Trophoblast cell (in vitro differentiated cells and primary cell): ENCODE measurements around the gene DUSP21.

ENCODE experiments used
- DNase-seq, 2 donors: peaks; one replicate each; pipeline ENCODE4 v3.0.0-alpha.2; 2016
- H2AFZ ChIP-seq: 2 replicates; pipeline ENCODE4 v1.6.1; 2013; ENCODE audit warnings: low read length, moderate library complexity, mild to moderate bottlenecking; ENCODE audit not compliant: insufficient read depth, poor library complexity
- H2AK5ac ChIP-seq: 2 replicates; pipeline ENCODE4 v1.6.1; 2013; ENCODE audit warnings: mild to moderate bottlenecking, low read length
- H2BK120ac ChIP-seq: 2 replicates; pipeline ENCODE4 v1.6.1; 2013; ENCODE audit warnings: low read length, mild to moderate bottlenecking, moderate library complexity; ENCODE audit not compliant: insufficient read depth, poor library complexity
- H2BK12ac ChIP-seq: 2 replicates; pipeline ENCODE4 v1.6.1; 2013; ENCODE audit warnings: mild to moderate bottlenecking, low read length, moderate library complexity
- H2BK5ac ChIP-seq: 2 replicates; pipeline ENCODE4 v1.6.1; 2013; ENCODE audit warnings: low read length, low read depth, moderate library complexity, mild to moderate bottlenecking; ENCODE audit not compliant: poor library complexity
- H3K14ac ChIP-seq: 2 replicates; pipeline ENCODE4 v1.6.1; 2013; ENCODE audit warnings: mild to moderate bottlenecking, low read length
- H3K18ac ChIP-seq: 2 replicates; pipeline ENCODE4 v1.6.1; 2013; ENCODE audit warnings: mild to moderate bottlenecking, low read length
- H3K23ac ChIP-seq: 2 replicates; pipeline ENCODE4 v1.6.1; 2013; ENCODE audit warnings: low read length
- H3K27ac ChIP-seq: 2 replicates; pipeline ENCODE4 v1.5.1; 2013; ENCODE audit warnings: low read depth, mild to moderate bottlenecking, inconsistent platforms, low read length, moderate library complexity
- H3K27me3 ChIP-seq: 2 replicates; pipeline ENCODE4 v1.6.1; 2013; ENCODE audit warnings: inconsistent platforms, mild to moderate bottlenecking, low read length, moderate library complexity; ENCODE audit not compliant: insufficient read depth
- H3K36me3 ChIP-seq, 2 experiments: 1 replicate in 1 of 2; 2 replicates in 1 of 2; pipeline ENCODE4 v1.6.1; 2013; ENCODE audit warnings: low read length in 2 of 2, mild to moderate bottlenecking in 2 of 2, moderate library complexity in 1 of 2; ENCODE audit not compliant: insufficient read depth in 2 of 2, control insufficient read depth in 1 of 2
- H3K4ac ChIP-seq: 2 replicates; pipeline ENCODE4 v1.6.1; 2013; ENCODE audit warnings: low read depth, mild to moderate bottlenecking, low read length, moderate library complexity
- H3K4me1 ChIP-seq, 2 experiments: 1 replicate in 1 of 2; 2 replicates in 1 of 2; pipeline ENCODE4 v1.6.1; 2013; ENCODE audit warnings: low read length in 2 of 2, mild to moderate bottlenecking in 2 of 2, moderate library complexity in 1 of 2; ENCODE audit not compliant: insufficient read depth in 2 of 2, control insufficient read depth in 1 of 2
- H3K4me2 ChIP-seq: 2 replicates; pipeline ENCODE4 v1.6.1; 2013; ENCODE audit warnings: inconsistent platforms, mild to moderate bottlenecking, low read length, moderate library complexity
- H3K4me3 ChIP-seq: 2 replicates; pipeline ENCODE4 v1.5.1; 2013; ENCODE audit warnings: mild to moderate bottlenecking, low read depth, low read length, inconsistent platforms
- H3K79me1 ChIP-seq: one replicate; pipeline ENCODE4 v1.6.1; 2013; ENCODE audit warnings: low read length
- H3K79me2 ChIP-seq: 2 replicates; pipeline ENCODE4 v1.6.1; 2013; ENCODE audit warnings: low read length, mild to moderate bottlenecking; ENCODE audit not compliant: control insufficient read depth, insufficient read depth, poor library complexity
- H3K9ac ChIP-seq: 2 replicates; pipeline ENCODE4 v1.6.1; 2013; ENCODE audit warnings: mild to moderate bottlenecking, low read length
- H3K9me3 ChIP-seq: 2 replicates; pipeline ENCODE4 v1.6.1; 2013; ENCODE audit warnings: low read depth, mild to moderate bottlenecking, control low read depth, inconsistent platforms, low read length; ENCODE audit not compliant: insufficient read depth
- H4K12ac ChIP-seq: 2 replicates; pipeline ENCODE4 v1.6.1; 2013; ENCODE audit warnings: low read depth, mild to moderate bottlenecking, low read length, moderate library complexity
- H4K8ac ChIP-seq: 2 replicates; pipeline ENCODE4 v1.6.1; 2013; ENCODE audit warnings: low read depth, mild to moderate bottlenecking, low read length, moderate library complexity
- H4K91ac ChIP-seq: one replicate; pipeline ENCODE4 v1.6.1; 2013; ENCODE audit warnings: low read depth, mild to moderate bottlenecking, low read length, moderate library complexity
- WGBS: extraction: QIAGEN DNeasy Blood & Tissue Kit; methylation state at CpG from one replicate; pipeline ENCODE4 v1.1.7; 2013; ENCODE audit warnings: missing lambda C conversion rate; ENCODE audit not compliant: insufficient read length, insufficient coverage; ENCODE audit errors: extremely low coverage; 5-methylcytosine and 5-hydroxymethylcytosine counted together

DUSP21 gene

DNA sequence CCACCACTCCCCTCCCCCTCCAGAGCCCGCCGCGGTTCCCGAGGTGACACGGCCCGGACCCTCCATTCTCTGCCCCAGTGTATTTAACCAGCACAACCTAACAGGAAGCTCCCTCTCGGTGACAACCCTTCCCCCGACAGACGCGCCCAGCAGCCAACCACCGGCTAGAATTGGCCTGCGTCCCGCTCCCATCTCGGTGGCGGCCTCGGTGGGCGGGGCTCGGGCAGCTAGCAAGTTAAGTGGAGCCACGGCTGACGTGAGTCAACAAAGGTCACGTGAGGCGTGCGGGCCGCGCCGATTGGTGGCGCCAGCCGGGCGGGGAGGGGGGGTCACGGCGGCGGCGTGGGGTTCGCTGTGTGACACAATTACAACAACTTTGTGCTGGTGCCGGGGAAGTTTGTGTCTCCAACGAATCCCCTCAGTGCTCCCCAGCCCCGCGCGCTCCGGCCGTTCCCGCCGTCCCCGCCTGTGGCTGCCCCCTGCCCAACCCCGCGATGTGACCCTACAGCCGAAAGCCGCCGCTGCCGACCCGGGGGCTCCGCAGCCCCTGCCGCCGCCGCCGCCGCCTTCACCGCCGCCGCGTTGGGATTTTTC lies 29.1 kb downstream of the DUSP21 start, which contains the start of gene KDM6A:
Gene KDM6A, plus strand, starts transcription at position 368 of the 594 bp plus-strand sequence. CDS start 364 bp downstream, outside the sequence.
- peak within 1 kb of the TSS; percentile 79 for H2AK5ac ChIP-seq
- peak within 1 kb of the TSS; percentile 97 for H4K91ac ChIP-seq
- peak within 1 kb of the TSS; percentile 90 for H4K12ac ChIP-seq
- no CpG with 5 or more reads among the region's 61 CpGs for WGBS
- peak within 1 kb of the TSS; percentile 86 for H4K8ac ChIP-seq
- peak within 1 kb of the TSS; percentile 96 for H3K27ac ChIP-seq
- peaks cover 10% of the 10 kb centered on the region for H3K79me2 ChIP-seq
- peak within 1 kb of the TSS; percentile 86 for H3K4me3 ChIP-seq
- peak within 1 kb of the TSS; percentile 68 for H2AFZ ChIP-seq
- no peaks in the 10 kb centered on the region for H3K36me3 ChIP-seq
- peak within 1 kb of the TSS; percentile 40 for H2BK12ac ChIP-seq
- peak within 1 kb of the TSS; percentile 74 for H2BK120ac ChIP-seq
- H3K4me2 ChIP-seq: peak within 1 kb of the TSS; percentile 75
- H3K18ac ChIP-seq: peak within 1 kb of the TSS; percentile 94
- peak within 1 kb of the TSS; percentile 91 for H2BK5ac ChIP-seq
- H3K9ac ChIP-seq: peak within 1 kb of the TSS; percentile 91
- H3K27me3 ChIP-seq: no peaks in the 10 kb centered on the region
- peaks cover 17% of the 10 kb centered on the region for H3K79me1 ChIP-seq
- peak; percentile 93 to 99 for DNase-seq
- H3K4ac ChIP-seq: peak within 1 kb of the TSS; percentile 94
- peaks cover 2% of the 10 kb centered on the region in 2 experiments for H3K4me1 ChIP-seq
- H3K9me3 ChIP-seq: no peaks in the 10 kb centered on the region
- peak within 1 kb of the TSS; percentile 96 for H3K14ac ChIP-seq
- H3K23ac ChIP-seq: no peak within 1 kb of the TSS

DNA sequence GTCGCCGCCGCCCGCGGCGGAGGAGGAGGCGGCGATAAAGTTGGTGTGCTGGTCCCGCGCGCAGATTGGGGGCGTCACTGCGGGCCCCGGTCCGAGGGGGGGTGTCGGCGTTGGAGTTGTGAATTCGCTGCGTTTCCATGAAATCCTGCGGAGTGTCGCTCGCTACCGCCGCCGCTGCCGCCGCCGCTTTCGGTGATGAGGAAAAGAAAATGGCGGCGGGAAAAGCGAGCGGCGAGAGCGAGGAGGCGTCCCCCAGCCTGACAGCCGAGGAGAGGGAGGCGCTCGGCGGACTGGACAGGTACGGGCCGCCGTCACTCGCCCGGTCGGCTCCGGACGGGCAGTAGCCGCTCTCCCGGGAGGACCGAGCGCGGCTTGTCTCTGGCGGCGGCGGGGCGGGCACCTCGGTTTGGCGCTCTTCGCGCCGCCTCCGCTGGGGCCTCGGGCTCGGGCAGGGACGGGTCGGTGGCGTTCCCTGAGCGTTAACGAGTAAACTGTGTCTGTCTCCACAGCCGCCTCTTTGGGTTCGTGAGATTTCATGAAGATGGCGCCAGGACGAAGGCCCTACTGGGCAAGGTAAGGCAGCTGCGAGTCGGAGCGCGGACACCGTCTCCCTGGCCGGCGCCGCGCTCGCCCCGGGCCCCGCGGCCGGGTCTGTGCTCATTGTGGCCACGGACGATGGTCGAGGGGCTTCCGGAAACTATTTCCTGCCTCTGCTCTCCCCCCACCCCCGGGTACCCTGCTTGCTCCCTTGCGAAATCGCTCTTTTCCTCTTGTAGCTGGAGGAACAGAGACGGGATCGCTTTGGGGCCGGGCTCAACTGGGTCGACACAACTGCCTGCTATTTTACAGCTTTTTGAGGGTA lies 29.8 kb downstream of the DUSP21 start:
- H3K4me2 ChIP-seq: peak overlapping the region; percentile 75
- peaks cover 10% of the 10 kb centered on the region for H3K79me2 ChIP-seq
- peak overlapping the region; percentile 90 for H4K12ac ChIP-seq
- H3K14ac ChIP-seq: peak overlapping the region; percentile 59
- DNase-seq: peak in 1 of 2 donors; percentile 72
- peak overlapping the region; percentile 91 for H2BK5ac ChIP-seq
- H2AK5ac ChIP-seq: peak overlapping the region; percentile 32
- peak overlapping the region; percentile 34 for H3K4ac ChIP-seq
- no peak overlapping the region for H3K23ac ChIP-seq
- no peaks in the 10 kb centered on the region for H3K27me3 ChIP-seq
- peak overlapping the region; percentile 68 for H2AFZ ChIP-seq
- peak overlapping the region; percentile 86 for H3K4me3 ChIP-seq
- peaks cover 17% of the 10 kb centered on the region for H3K79me1 ChIP-seq
- H3K36me3 ChIP-seq: no peaks in the 10 kb centered on the region
- H2BK12ac ChIP-seq: no peak overlapping the region
- H3K9me3 ChIP-seq: no peaks in the 10 kb centered on the region
- H3K4me1 ChIP-seq: peaks cover 2% of the 10 kb centered on the region in 2 experiments
- peak overlapping the region; percentile 77 for H3K18ac ChIP-seq
- no CpG with 5 or more reads among the region's 99 CpGs for WGBS
- H4K8ac ChIP-seq: peak overlapping the region; percentile 82
- peak overlapping the region; percentile 94 for H3K27ac ChIP-seq
- peak overlapping the region; percentile 36 for H2BK120ac ChIP-seq
- peak overlapping the region; percentile 77 for H4K91ac ChIP-seq
- peak overlapping the region; percentile 91 for H3K9ac ChIP-seq

DNA sequence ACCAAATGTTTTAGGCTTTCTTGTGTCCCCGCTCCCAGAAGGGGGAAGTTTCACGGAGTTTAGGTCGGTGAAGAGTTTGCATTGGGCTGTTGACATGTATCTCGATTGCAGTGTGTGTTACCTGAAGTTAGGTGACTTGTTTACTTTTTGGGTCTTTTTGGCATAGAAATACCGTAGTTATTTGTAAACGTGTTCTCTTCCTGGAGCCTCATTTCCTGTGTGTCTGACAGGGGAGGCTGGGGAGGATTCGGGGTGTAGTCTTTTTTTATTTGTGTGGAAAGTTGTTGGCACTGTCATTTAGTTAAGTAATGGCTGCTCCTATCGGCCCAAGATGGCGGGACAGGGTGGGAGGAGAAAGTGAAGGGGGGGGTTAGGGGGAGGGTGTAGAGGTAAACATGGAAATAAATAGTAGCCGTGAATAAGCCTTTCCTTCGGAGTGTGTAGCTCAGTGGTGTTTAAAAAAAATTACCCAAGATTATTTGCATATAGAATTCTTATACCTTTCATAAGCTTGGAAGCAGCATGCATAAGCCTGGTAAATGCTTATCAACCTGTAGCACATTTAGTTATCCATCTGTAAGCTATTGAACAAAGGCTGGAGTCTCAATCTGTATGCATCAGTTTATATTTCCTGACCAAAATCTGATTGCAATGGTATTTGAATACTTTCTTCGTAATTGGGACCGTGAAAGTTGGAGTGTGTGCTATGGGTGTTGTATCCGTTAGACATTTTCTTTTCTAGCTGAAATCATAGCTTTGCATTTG lies 30.8 kb downstream of the DUSP21 start:
- peak overlapping the region; percentile 91 for H3K9ac ChIP-seq
- H3K4me1 ChIP-seq: peaks cover 2% of the 10 kb centered on the region in 2 experiments
- peak in 1 of 2 donors; percentile 55 for DNase-seq
- no peak overlapping the region for H2AFZ ChIP-seq
- H3K27ac ChIP-seq: peak overlapping the region; percentile 94
- H3K4me2 ChIP-seq: peak overlapping the region; percentile 75
- peak overlapping the region; percentile 86 for H3K4me3 ChIP-seq
- H3K14ac ChIP-seq: no peak overlapping the region
- peaks cover 10% of the 10 kb centered on the region for H3K79me2 ChIP-seq
- no peak overlapping the region for H2BK12ac ChIP-seq
- H4K91ac ChIP-seq: peak overlapping the region; percentile 77
- H3K4ac ChIP-seq: peak overlapping the region; percentile 36
- no peak overlapping the region for H2BK5ac ChIP-seq
- WGBS: no CpG with 5 or more reads among the region's 14 CpGs
- no peaks in the 10 kb centered on the region for H3K36me3 ChIP-seq
- peaks cover 17% of the 10 kb centered on the region for H3K79me1 ChIP-seq
- no peak overlapping the region for H3K18ac ChIP-seq
- H4K12ac ChIP-seq: no peak overlapping the region
- H3K27me3 ChIP-seq: no peaks in the 10 kb centered on the region
- H2BK120ac ChIP-seq: no peak overlapping the region
- H3K23ac ChIP-seq: no peak overlapping the region
- H3K9me3 ChIP-seq: no peaks in the 10 kb centered on the region
- no peak overlapping the region for H4K8ac ChIP-seq
- H2AK5ac ChIP-seq: no peak overlapping the region

DNA sequence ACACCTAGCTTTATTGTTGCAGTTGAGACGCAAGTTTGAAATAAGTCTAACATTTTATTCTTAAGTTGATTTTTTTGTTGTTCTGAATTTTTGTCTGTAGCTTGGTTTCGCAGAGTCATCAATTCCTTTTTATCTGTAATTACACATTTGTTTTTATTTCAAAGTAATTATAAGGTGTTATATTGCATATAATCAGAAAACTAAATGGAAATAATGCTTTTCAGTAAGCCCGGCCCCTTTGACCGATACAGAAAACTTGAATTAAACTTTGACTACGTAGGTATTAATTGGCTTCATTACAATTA lies 31.3 kb downstream of the DUSP21 start:
- no peaks in the 10 kb centered on the region for H3K9me3 ChIP-seq
- no peak overlapping the region for H2BK12ac ChIP-seq
- no CpG with 5 or more reads among the region's 5 CpGs for WGBS
- no peak overlapping the region for H2AFZ ChIP-seq
- H3K4ac ChIP-seq: peak overlapping the region; percentile 36
- peaks cover 2% of the 10 kb centered on the region in 2 experiments for H3K4me1 ChIP-seq
- peaks cover 17% of the 10 kb centered on the region for H3K79me1 ChIP-seq
- DNase-seq: no peak
- H3K4me3 ChIP-seq: no peak overlapping the region
- H3K23ac ChIP-seq: no peak overlapping the region
- no peak overlapping the region for H3K27ac ChIP-seq
- no peak overlapping the region for H3K14ac ChIP-seq
- no peak overlapping the region for H2AK5ac ChIP-seq
- H3K36me3 ChIP-seq: no peaks in the 10 kb centered on the region
- H2BK120ac ChIP-seq: no peak overlapping the region
- no peak overlapping the region for H3K18ac ChIP-seq
- H3K27me3 ChIP-seq: no peaks in the 10 kb centered on the region
- no peak overlapping the region for H4K12ac ChIP-seq
- H3K9ac ChIP-seq: no peak overlapping the region
- peaks cover 10% of the 10 kb centered on the region for H3K79me2 ChIP-seq
- H3K4me2 ChIP-seq: peak overlapping the region; percentile 75
- no peak overlapping the region for H2BK5ac ChIP-seq
- H4K91ac ChIP-seq: no peak overlapping the region
- H4K8ac ChIP-seq: no peak overlapping the region
